NCI-H2081 treated with DMSO at 0.1 percent for 48 hours (cell line): ENCODE results near the gene ALKBH2.
"Not testable (repeated sequence)": the region's sequence is repeated elsewhere in the genome, so short reads cannot be mapped to it uniquely, and the experiment has no call there.

Experiments
- DNase-seq: peaks from one replicate; lab custom pipeline; 2025; lab: John Stamatoyannopoulos, UW

ALKBH2 gene

DNA sequence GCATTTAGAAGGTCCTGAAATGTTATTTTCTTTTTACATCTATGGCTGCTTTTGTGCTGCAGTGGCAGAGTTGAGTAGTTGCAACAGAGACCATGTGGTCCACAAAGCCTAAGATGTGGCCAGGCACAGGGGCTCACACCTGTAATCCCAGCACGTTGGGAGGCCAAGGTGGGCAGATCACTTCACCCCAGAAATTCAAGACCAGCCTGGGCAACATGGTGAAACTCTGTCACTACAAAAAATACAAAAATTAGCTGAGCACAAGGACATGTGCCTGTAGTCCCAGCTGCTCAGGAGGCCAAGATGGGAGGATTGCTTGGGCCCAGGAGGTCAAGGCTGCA lies 27.4 kb downstream of the ALKBH2 start:
- no peak for DNase-seq

GRCh38 chr12:109065154-109065852 lies 28.0 kb downstream of the ALKBH2 start:
- no peak for DNase-seq

DNA sequence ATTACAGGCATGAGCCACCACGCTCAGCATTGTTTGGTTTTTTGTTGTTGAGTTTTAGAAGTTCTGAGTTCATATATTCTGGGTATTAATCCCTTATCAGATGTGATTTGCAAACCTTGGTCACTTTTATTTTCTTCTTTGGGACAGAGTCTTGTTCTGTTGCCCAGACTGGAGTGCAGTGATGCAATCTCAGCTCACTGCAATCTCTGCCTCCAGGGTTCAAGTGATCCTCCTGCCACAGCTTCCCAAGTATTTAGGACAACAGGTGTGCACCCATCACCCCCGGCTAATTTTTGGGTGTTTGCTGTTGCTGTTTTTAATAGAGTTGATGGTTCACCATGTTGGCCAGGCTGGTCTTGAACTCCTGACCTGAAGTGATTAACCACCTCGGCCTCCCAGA lies 29.1 kb downstream of the ALKBH2 start:
- DNase-seq, result no peak

GRCh38 chr12:109058773-109059172 lies 34.5 kb downstream of the ALKBH2 start:
- no peak for DNase-seq

- DNase-seq, result no peak
These were observed 35.9 kb downstream of the ALKBH2 start for GRCh38 chr12:109057376-109057775.

DNA sequence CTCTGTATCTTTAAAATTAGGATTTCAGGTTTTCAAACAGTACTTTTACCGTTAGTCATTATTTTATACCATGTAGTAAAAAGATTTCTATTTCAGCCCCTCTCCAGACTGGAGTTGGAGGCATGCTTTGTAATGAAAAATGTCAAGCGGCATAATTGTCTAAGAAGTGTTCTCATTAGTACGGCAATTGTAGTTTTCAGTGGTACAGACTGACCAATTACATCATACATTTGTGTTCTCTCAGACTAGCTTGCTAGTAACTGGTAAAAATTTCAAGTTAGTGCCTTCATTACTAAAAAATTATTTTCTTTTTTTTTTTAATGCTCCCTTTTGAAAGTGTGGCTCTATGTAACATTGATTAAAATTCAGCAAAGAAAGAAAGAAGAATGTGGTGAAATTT lies 36.4 kb downstream of the ALKBH2 start:
- no peak for DNase-seq

DNA sequence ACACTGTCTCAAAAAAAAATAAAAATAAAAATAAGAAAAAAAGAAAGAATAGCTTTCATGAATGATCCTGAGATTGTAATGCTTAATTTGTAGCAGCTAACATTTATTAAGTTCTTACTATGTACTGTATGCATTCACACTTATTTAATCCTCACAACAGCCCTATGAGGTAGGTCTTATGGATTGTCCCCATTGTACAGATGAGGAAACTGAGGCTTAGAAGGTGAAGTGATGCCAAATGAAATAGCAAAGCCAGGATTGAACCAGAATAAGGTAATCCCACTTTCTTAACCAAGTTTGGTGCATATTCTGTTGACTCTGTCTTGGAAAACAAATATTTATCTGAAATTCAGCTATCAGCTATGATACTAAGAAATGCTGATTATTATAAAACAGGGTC lies 38.8 kb downstream of the ALKBH2 start:
- no peak for DNase-seq

GRCh38 chr12:109054124-109054513 lies 39.2 kb downstream of the ALKBH2 start:
- DNase-seq, result not testable (repeated sequence)

- DNase-seq, result no peak
These were observed 39.7 kb downstream of the ALKBH2 start for GRCh38 chr12:109053382-109054123.

DNA sequence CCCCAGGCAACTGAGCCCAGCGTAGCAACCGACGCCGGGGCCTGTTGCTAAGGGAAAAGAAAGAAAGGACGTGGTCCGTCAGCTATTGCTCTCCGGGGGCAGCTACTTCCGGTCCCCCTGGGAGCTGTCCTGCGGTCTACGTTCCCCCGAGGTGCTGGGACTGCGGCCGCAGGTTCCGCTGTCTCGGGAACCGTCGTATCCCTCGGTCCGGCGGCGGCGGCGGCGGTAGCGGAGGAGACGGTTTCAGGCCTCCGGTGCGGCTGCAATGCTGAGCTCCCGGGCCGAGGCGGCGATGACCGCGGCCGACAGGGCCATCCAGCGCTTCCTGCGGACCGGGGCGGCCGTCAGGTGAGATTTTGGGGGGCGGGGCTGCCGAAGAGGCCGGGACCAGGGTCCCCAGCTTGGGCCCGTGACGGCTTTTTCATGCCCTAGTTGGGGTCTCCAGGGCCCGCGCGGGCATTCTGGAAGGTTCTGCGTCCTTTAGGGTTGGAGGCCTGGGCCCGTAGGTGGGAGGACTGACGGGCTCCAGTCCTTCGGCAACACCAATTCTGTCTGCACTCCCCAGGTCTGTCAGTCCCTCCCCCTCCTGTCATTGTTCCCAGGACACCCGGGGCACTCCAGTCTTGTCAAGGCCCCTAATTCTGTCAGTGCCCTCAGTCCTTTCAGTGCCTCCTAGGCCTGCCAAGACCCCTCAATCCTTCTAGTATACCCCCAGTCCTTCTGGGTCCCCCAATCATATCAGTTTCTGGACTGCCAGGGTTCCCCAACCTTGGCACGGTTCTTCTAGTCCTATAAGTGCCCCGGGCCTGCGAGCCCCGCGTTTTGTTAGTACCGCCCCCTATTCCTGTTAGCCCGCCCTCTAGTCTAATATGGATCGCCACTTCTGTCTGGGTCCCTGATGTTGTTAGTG lies 40.6 kb downstream of the ALKBH2 start, which contains the start of gene USP30:
USP30 (plus strand) TSS at position 163 of the 910 bp plus-strand sequence; CDS start at position 266, 103 bp downstream.
- no peak for DNase-seq

DNA sequence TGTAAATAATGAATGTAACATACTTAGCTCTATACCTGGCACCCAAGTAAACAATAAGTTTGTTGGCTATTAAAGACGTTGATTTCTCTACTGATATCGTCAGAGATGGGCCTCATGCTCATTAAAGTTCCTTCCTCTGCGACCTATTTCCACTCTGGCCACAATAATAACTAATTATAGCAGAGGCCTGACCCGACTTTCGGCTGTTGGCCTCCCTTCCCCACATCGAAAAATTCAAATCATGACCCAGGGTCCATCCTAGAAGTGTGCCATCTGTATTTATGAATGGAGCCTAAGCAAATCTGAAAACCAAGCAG lies 41.2 kb downstream of the ALKBH2 start:
- DNase-seq, result no peak

DNA sequence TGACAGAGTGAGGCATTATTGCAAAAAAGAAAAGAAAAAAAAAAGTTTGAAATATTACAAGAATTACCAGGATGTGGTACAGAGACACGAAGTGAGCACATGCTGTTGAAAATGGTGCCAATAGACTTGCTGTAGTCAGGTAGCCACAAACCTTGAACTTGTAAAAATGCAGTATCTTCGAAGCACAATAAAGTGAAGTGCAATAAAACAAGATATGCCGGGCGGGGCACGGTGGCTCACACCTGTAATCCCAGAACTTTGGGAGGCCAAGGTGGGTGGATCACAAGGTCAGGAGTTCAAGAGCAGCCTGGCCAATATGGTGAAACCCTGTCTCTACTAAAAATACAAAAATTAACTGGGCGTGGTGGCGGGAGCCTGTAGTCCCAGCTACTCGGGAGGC lies 43.5 kb downstream of the ALKBH2 start:
- DNase-seq, result not testable (repeated sequence)

DNA sequence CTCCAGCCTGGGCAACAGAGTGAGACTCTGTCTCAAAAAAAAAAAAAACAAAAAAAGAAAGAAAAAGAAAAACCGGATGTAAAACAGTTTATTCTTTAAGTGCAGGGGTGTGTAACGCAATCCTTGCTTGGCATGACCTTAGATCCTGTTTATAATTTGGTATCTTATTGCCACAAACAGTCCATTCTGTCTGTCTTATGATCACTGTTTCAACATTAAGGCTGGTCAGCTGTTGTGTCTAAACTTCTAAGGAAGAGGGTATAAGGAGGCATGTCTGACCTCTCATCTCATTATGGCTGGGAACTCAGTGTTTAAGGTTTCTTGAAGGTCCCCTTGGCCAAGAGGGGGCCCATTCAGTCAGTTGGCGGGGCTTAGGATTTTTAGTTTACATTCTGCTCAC lies 44.6 kb downstream of the ALKBH2 start:
- not testable (repeated sequence) for DNase-seq

- no peak for DNase-seq
These were observed 46.0 kb downstream of the ALKBH2 start for GRCh38 chr12:109047081-109047805.

DNA sequence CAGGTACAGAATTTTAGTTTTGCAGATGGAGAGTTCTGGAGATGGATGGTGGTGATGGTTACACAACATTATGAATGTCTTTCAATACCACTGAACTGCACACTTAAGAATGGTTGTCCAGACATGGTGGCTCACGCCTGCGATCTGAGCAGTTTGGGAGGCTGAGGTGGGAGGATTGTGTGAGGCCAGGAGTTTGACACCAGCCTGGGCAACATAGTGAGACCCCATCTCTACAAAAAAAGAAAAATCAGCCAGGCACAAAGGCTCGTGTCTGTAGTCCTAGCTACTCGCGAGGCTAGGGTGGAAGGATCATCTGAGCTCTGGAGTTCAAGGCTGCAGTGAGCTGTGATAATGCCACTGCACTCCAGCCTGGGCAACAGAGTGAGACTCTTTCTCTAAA lies 49.0 kb downstream of the ALKBH2 start:
- no peak for DNase-seq
